ENCODE results near the gene TENM3. TPM values are rescaled to one million over a fixed set of nuclear protein-coding genes. Genes with fewer than 3 reads are reported as not detected.

The TENM3 gene
- total RNA-seq, 1 donor from 2014 or later = 2.8 TPM

DNA sequence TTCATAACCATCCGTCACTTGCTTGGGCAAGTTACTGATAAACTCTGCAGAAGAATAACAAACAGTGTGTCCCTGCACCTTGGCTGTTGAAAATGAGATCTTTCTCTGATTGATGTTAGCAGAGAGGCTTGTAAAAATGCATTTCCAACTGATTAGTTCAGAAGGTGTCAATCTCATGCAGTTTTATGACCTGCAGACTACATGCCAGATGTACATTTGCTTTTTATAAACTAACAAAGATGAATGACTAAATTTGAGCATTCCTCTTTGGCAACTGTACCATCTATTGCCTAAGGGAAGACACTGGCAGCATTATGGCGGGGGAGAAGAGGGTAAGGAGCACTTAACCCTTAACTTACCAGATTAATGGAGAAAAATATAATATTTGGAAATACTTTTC lies 481.2 kb downstream of the TENM3 start:
- no peak for DNase-seq (ENCODE audit: low spot score in 2 of 2)
- H3K4me1 ChIP-seq = no peaks in the 10 kb centered on the region
- intact Hi-C loops (cut with DNase I) = no loop called here
- no peak overlapping the region for H3K27ac ChIP-seq
- no peak overlapping the region for H3K4me3 ChIP-seq
- no peaks in the 10 kb centered on the region for H3K36me3 ChIP-seq
- H3K9me3 ChIP-seq = no peaks in the 10 kb centered on the region
- no peaks in the 10 kb centered on the region for H3K27me3 ChIP-seq
- TF ChIP-seq, protein P1, sequence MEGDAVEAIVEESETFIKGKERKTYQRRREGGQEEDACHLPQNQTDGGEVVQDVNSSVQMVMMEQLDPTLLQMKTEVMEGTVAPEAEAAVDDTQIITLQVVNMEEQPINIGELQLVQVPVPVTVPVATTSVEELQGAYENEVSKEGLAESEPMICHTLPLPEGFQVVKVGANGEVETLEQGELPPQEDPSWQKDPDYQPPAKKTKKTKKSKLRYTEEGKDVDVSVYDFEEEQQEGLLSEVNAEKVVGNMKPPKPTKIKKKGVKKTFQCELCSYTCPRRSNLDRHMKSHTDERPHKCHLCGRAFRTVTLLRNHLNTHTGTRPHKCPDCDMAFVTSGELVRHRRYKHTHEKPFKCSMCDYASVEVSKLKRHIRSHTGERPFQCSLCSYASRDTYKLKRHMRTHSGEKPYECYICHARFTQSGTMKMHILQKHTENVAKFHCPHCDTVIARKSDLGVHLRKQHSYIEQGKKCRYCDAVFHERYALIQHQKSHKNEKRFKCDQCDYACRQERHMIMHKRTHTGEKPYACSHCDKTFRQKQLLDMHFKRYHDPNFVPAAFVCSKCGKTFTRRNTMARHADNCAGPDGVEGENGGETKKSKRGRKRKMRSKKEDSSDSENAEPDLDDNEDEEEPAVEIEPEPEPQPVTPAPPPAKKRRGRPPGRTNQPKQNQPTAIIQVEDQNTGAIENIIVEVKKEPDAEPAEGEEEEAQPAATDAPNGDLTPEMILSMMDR (IDR thresholded peaks at IDR 0.05) = no peak

DNA sequence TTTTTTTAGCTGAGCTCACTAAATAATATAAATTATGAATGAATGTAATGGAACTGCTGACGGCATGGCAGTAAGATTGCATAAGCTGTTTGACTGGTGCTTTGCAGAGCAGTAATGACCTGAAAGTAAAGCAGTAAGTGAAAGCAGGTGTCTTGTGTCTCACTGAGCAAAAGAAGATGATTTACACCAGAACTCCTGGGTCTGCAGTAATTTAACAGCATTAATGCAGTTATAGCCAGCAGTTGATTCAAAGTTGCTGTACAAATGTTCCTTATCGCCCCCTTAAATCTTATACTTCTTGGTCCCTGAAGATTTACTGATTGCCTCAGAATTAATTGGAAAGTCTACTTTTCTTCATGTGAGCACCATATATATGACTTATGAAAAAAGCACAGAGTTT lies 486.3 kb downstream of the TENM3 start:
- Histone ChIP-seq H3K4me3 (no peak overlapping the region), H3K36me3 (no peaks in the 10 kb centered on the region), H3K27me3 (no peaks in the 10 kb centered on the region), H3K4me1 (no peaks in the 10 kb centered on the region), H3K9me3 (no peaks in the 10 kb centered on the region), H3K27ac (no peak overlapping the region)
- no peak for DNase-seq (ENCODE audit: low spot score in 2 of 2)
- intact Hi-C loops (cut with DNase I) = no loop called here
- TF ChIP-seq, protein P1 (IDR thresholded peaks at IDR 0.05) = no peak

DNA sequence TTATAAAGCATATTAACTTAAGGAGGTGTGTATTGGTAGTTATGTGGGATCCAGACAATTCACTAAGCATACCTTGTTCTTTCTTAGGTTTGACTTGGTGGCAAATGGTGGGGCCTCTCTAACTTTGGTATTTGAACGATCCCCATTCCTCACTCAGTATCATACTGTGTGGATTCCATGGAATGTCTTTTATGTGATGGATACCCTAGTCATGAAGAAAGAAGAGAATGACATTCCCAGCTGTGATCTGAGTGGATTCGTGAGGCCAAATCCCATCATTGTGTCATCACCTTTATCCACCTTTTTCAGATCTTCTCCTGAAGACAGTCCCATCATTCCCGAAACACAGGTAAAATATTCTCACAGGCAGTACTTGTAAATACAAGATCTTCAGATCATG lies 487.6 kb downstream of the TENM3 start:
- intact Hi-C loops (cut with DNase I) = no loop called here
- DNase-seq (ENCODE audit: low spot score in 2 of 2) = no peak
- Histone ChIP-seq H3K27ac (no peak overlapping the region), H3K4me3 (no peak overlapping the region), H3K9me3 (no peaks in the 10 kb centered on the region), H3K4me1 (no peaks in the 10 kb centered on the region), H3K36me3 (no peaks in the 10 kb centered on the region), H3K27me3 (no peaks in the 10 kb centered on the region)
- TF ChIP-seq, protein P1 (IDR thresholded peaks at IDR 0.05) = no peak

DNA sequence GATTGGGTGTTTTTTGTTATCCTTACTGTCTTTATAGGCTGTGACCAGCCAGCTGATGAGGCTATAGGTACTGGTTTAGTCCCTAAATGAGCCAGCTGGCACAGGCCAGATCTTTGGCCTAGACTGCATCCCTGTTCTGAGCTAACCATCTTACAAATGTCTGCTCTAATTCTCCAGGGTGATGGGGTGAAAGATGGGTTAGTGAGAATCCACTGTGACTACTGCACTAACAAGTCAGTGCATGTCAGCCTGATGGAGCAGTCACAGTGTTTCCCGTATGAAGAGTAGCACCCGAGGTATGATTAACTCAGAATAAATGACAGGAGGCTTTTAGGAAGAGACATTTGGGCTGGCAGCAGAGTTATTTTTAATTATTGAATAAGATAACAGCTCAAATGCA lies 493.0 kb downstream of the TENM3 start:
- H3K4me1 ChIP-seq = no peaks in the 10 kb centered on the region
- H3K27ac ChIP-seq = no peak overlapping the region
- DNase-seq (ENCODE audit: low spot score in 2 of 2) = no peak
- TF ChIP-seq, protein P1 (IDR thresholded peaks at IDR 0.05) = no peak
- no peaks in the 10 kb centered on the region for H3K27me3 ChIP-seq
- H3K9me3 ChIP-seq = no peaks in the 10 kb centered on the region
- intact Hi-C loops (cut with DNase I) = no loop called here
- no peaks in the 10 kb centered on the region for H3K36me3 ChIP-seq
- H3K4me3 ChIP-seq = no peak overlapping the region

DNA sequence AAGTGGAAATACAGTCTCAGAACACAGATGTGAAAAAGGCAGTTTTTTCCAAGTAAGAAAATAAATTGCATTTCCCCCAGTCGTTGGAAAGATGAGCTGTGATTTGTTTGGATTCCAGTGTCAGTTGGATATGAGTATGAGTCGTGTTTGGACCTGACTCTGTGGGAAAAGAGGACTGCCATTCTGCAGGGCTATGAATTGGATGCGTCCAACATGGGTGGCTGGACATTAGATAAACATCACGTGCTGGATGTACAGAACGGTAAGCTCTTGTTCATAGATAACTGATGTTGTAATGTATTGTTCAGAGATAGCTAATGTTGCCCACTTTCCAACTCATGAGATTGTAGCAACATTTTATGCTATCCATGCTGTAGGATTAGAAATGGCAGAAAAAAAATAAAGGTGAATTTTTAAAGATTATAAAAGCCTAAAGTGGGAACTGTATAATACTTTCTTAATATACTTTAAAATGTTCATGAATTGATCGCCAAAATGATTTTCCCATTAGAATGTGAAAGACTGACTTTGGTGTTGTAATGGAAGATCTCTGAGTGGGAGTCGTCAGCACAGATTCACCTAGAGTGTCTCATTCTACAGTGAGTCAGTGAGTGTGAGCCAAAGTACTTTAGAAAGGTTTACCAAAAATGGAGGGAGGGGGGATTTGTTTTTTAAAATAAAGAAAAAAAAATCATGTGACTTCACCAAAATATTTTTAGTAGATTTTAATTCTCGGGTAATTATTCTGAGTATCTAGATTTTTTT lies 495.3 kb downstream of the TENM3 start:
- Histone ChIP-seq H3K4me3 (no peak overlapping the region), H3K27ac (no peak overlapping the region), H3K27me3 (no peaks in the 10 kb centered on the region), H3K36me3 (no peaks in the 10 kb centered on the region), H3K4me1 (no peaks in the 10 kb centered on the region), H3K9me3 (no peaks in the 10 kb centered on the region)
- intact Hi-C loops (cut with DNase I) = no loop called here
- DNase-seq (ENCODE audit: low spot score in 2 of 2) = no peak
- TF ChIP-seq, protein P1 (IDR thresholded peaks at IDR 0.05) = no peak

Measured in ascending aorta (tissue), 2 donors.